ENCODE data around the gene TGM2.

DNA sequence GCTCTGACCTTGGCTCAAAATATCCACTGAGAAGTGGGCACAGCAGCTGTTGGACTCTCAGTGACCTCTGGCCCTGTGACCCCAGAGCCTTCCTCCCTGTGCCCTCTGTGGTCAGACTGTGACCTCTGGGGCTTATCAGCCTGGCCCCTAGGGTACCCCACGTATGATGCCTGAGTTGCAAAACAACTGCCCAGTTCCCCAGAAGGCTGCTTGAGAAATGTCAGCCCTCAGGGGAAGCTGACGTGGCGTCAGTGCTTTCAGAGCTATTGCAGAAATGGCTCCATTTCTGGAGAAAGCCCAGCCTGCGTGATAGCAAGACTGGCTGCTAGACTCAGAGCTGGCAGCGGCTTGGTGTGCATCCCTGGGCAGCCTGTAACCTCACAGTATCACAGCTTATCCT, 31.5 kb upstream of the TGM2 start:
- no peak for TF ChIP-seq ZNF565 (CRISPR knock-in tag; conservative IDR thresholded peaks at IDR 0.05; ENCODE audit: low read depth)
- TF ChIP-seq, protein P1, sequence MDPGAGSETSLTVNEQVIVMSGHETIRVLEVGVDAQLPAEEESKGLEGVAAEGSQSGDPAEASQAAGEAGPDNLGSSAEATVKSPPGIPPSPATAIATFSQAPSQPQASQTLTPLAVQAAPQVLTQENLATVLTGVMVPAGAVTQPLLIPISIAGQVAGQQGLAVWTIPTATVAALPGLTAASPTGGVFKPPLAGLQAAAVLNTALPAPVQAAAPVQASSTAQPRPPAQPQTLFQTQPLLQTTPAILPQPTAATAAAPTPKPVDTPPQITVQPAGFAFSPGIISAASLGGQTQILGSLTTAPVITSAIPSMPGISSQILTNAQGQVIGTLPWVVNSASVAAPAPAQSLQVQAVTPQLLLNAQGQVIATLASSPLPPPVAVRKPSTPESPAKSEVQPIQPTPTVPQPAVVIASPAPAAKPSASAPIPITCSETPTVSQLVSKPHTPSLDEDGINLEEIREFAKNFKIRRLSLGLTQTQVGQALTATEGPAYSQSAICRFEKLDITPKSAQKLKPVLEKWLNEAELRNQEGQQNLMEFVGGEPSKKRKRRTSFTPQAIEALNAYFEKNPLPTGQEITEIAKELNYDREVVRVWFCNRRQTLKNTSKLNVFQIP (CRISPR knock-in tag; IDR thresholded peaks at IDR 0.05; ENCODE audit: borderline replicate concordance, low read depth): no peak
- TF ChIP-seq ISL1 (CRISPR knock-in tag; IDR thresholded peaks at IDR 0.05): no peak
- no peak for TF ChIP-seq OSR1 (CRISPR knock-in tag; IDR thresholded peaks at IDR 0.05)
- no peak for TF ChIP-seq ZFP30 (CRISPR knock-in tag; IDR thresholded peaks at IDR 0.05)
- no peak for TF ChIP-seq SNAI2 (CRISPR knock-in tag; IDR thresholded peaks at IDR 0.05)
- TF ChIP-seq RARB (CRISPR knock-in tag; IDR thresholded peaks at IDR 0.05): no peak
- no peak for TF ChIP-seq TSHZ2 (CRISPR knock-in tag; IDR thresholded peaks at IDR 0.05)
- no peak for TF ChIP-seq PATZ1 (CRISPR knock-in tag; IDR thresholded peaks at IDR 0.05; ENCODE audit: borderline replicate concordance)
- TF ChIP-seq BACH2 (CRISPR knock-in tag; IDR thresholded peaks at IDR 0.05; ENCODE audit: borderline replicate concordance): no peak
- TF ChIP-seq CREB5 (CRISPR knock-in tag; IDR thresholded peaks at IDR 0.05; ENCODE audit: low read depth): no peak
